ENCODE results near the gene MYO1H.

GRCh38 chr12:109299849-109300248, 47.9 kb upstream of the MYO1H start:
- TF ChIP-seq CTCF (IDR thresholded peaks at IDR 0.05) (no peak), POLR2AphosphoS5 (IDR thresholded peaks at IDR 0.05) (no peak), POLR2A (IDR thresholded peaks at IDR 0.05) (no peak)
